ENCODE results near the gene ENDOD1.

Gene ENDOD1

GRCh38 chr11:95145430-95146060, 55.9 kb downstream of the ENDOD1 start:
- peak; percentile 40 for DNase-seq

- DNase-seq = peak; percentile 73
Observed at GRCh38 chr11:95147364-95147905, 57.8 kb downstream of the ENDOD1 start.

DNA sequence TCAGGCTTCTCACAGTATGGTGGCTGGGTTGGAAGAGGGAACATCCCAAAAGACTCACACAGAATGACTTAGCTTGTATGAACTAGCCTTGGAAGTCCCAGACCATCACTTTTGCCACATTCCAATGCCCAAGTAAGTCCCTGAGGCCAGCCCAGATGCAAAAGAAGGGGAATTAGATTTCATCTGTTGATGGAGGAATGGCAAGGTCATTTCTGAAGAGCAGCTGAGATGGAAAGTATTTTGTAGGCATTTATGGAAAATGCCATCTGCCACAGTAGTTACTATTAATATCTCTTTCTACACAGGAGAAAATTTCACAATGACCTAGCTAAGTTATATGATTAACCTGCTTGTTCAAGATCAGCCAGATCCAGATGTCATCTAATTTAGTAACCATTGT, 58.8 kb downstream of the ENDOD1 start:
- DNase-seq = no peak

DNA sequence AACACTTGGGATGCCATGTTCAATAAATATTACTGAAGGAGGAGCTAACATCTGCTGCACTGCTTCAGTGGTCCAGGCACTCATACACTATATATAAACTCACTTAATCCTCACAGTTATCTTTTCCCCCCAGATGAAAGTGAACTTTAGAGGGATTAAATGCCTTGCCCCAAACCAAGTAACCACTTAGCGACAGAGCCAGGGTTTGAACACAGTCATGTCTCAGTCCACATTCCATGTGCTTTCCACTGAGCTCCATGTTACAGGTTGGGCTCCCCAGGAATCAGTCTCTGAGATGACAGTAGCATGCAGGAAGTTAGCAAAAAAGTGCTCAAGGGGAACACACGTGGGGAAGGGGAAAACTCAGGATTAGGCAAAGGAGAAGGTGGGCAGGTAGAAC, 59.3 kb downstream of the ENDOD1 start:
- DNase-seq = no peak

DNA sequence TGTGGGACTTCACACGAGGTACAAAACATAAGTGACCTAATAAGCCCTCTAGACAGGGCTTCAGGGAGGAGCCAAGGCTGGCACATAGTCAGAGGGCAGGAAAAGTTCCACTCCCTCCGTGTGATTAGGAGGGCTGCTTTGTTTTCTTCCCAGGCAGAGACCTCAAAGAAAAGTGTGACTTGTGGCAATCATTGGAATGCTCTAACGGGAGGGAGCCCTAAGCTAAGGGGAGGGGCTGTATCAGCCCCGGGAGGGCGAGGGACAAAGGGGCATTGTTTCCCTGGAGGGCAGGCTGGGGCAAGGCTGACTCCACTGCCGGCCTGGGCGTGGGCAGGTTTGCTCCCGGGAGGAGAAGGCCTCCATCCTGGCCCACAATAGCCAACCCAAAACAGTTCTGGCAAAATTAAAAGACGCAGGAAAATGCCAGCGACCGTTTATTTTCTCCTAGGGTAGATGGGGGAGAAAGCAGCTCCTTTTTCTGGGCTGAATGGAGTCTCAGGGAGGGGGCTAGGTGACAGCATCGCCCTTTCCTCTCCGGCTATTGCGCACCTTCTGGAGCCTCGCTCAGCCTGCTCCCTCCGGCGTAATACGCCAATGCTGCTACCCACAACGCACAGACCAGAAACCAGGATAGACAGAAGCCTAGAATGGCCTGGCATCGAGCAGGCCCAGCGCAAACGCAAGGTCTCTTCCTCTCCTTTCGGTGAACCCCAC, 60.2 kb downstream of the ENDOD1 start:
- DNase-seq = peak; percentile 40

DNA sequence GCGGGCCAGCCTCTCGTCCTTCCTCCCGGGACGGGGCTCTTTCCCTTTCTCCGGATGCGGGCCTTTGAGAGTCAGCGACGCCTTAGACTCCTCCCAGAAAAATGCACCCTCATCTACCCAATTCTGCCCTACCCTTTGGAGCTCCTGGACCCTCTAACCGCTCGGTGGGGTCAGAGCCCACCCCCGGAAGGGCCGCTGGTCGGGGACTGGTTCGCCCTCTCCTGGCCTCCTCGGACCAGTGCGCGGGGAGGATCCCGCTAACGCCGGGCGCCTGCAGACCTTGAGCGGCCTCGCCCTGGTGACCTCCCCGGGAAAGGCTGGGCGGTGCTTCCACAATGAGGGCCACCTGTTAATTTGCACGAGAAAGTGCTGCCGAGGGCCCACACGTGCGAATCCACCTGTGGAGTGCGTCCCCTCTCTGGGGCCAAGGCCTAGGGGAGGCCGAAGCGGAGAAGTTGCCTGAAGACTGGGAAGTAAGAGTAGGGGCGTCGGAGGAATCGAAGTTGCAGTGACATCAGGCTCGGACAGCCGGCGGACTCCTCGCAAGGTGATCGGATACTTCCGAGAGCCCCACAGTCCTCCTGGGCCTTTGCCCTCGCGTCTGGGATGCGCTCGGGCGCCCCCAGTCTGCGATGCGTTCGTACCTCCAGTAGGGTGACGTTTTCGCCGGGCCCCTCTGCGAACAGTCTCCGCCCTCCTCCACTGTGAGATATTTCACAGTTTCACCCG, 61.5 kb downstream of the ENDOD1 start:
- DNase-seq = peak; percentile 92

DNA sequence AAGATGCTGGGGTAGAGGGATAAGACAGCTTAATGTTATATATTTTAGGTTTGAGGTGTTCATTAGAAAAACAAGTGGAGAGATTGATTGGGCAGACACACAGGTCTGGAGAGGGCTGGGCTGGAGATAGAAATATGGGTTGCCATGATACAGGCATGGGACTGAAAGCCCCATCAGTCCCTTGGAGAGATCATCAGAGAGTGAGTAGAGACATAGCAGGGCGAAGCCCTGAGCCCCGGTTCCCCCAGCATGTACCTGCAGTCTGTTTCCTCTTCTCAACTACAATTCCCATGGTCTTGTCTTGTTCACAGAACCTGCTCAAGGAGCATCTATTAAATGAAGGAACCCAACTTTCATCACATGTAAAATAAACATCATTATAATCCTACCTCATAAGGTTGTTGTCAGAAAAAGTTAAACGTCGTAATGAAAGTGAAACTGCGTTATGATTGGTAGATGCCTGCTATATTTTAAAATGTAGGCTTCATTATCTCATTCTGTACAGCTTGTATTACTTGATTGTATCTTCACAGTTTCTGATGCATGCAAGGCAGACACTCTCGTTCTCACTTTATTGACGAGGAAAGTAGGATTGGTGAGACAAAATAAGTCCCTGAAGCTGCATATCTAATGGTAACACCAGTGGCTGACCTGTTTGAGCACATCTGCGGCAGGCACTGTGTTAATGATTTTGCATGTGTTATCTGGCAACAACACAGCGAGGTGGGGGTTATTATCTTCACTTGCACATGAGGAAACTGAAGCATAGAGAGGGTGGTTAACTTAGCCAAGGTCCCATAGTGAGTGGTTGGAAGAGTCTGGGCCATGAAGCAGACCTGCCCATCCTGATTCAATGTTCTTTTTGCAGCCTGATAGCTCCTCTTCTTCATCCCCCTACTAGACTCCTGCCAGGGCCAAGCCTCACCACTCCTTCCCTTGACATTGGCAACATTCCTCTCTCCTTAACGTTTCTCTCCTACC, 63.5 kb downstream of the ENDOD1 start:
- DNase-seq = no peak

GRCh38 chr11:95153857-95154246, 64.2 kb downstream of the ENDOD1 start:
- DNase-seq = no peak

- peak; percentile 63 for DNase-seq
Observed at GRCh38 chr11:95154514-95154913, 64.9 kb downstream of the ENDOD1 start.

DNA sequence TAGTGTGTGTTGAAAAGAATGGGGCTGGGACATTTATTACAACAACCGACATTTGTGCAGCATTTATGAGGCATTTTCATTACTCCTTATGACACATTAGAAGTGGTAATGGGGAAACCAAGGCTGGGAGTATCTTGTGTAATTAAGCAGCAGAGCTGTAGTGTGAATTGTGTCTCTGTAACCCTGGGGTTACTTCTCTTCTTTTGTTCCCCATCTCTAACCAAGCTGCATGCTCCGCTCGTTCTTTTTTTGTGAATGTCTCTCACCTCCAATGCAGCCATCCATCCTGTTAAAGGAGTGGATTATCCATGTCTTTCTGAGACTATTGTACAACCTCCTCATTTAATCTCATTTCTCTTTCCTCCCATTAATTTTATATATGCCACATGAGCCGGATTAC, 65.7 kb downstream of the ENDOD1 start:
- DNase-seq = no peak

- no peak for DNase-seq
Observed at GRCh38 chr11:95156133-95156721, 66.6 kb downstream of the ENDOD1 start.

DNA sequence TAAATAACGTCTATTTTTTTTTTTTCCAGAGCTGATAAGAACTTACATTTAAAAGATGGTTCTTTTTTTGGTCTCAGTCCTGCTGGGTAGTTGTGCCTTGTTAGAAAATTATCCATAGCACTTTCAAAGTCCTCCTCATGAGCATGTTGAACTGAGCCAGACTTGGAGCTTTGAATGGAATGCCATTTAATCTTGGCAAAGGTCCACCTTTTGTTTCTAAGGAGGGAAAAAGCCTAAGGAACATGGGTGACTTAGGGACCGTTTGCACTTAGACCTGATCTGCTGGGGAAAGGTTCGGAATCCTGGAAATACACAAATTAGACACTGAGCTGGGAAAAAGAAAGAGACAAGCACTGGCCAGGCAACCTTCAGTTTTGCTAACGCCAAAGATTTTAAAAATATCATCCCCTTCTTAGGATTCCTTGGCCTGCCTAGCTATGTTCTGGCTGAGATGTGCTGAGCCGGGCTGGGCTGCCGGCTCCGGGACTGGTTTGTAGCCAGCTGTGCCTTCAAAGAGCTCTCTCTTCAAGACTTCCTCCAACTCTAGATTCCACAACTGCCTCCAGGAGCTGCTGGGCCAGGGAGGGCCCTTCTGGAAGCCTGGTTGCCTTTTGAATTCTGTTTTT, 67.4 kb downstream of the ENDOD1 start:
- DNase-seq = peak; percentile 75

DNA sequence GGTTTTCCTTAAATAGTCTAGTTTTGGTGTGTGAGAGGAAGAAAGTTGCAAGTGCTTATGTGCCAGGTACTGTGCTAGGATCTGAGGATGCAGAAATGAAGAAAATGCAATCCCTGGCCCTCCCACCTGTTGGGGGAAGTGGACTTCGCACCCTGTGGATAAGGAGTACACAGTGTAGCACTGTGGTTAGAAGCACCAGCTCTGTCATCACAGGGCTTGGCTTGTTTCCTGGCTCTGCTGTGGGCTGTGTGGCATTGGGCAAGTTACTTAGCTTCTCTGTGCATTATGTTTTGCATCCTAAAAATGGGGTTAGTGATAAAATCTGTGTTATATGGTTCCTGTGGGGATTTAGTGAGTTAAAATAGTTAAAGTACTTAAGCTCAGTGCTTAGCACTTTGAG, 68.2 kb downstream of the ENDOD1 start:
- no peak for DNase-seq

GRCh38 chr11:95161248-95161647, 71.6 kb downstream of the ENDOD1 start:
- no peak for DNase-seq

GRCh38 chr11:95163106-95163505, 73.5 kb downstream of the ENDOD1 start:
- DNase-seq = no peak

- DNase-seq = no peak
Observed at GRCh38 chr11:95165638-95166037, 76.0 kb downstream of the ENDOD1 start.

DNA sequence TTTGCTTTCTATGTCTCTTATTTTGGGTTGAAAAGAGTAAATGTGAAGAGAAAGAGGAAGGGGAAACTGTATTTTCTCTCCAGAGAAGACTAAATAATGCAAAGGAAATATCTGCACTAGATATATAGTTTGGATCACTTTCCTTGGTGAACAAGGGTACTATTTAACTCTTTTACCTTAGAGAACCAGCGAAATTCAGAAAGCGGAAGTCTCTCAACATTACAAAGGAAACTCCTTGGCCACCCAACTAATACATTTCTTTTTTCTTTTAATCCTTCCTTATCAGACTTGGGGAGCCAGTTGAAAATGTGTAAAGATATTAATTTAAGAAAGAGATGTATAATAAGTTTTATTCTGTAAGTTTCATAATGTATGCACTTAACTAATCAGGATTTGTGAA, 77.1 kb downstream of the ENDOD1 start:
- DNase-seq = no peak

- DNase-seq = no peak
Observed at GRCh38 chr11:95170294-95170693, 80.6 kb downstream of the ENDOD1 start.

DNA sequence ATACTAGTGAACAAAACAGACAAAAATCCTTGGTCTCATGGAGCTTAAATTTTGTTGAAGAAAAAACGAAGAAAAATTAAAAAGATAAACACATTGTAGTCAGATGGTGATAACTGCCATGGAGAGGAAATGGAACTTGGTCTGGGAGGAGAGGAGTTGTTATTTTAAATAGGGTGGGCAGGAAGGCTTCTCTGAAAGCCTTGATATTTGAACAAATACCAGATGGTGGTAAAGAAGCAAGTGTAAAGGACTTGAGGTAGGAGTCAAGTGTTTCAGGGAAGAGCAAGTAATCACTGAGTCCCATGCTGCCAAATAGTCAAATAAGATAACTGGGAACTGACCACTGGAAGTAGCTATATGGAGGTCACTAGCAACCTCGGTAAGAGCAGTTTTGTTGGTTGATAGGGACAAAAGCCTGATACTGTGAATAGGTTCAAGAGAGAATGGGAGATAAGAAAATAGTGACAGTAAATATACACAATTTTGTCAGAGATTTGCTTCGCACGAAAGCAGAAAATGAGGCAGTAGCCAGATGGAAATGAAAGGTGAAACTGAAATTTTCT, 86.3 kb downstream of the ENDOD1 start:
- DNase-seq = no peak

Measured in DMS79 treated with DMSO at 0.1 percent for 48 hours (cell line).